ENCODE data around the gene GRAP2. TPM values are rescaled to one million over a fixed set of nuclear protein-coding genes. Genes with fewer than 3 reads are reported as not detected.
A peak's percentile ranks its signal among the peaks of the same experiment; 100 is the strongest.

Gene GRAP2
- total and polyA plus RNA-seq, 2 experiments from 2014 or later = 0.42 TPM; not detected in 1

DNA sequence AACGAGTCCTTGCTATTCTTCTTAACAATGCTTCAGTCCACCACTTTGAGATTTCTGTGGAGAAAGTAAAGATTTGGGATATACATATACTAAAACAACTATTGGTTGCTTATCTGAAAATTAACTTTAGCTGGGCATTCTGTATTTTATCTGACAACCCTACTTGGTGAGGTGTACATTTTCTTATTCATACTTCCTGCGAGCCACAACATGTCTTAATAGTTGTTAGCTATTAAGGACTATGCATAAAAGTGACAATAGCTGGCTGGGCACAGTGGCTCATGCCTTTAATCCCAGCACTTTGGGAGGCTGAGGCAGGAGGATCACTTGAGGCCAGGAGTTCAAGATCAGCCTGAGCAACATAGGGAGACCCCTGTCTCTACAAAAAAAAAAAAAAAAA, 31.3 kb downstream of the GRAP2 start (continued):
- TF ChIP-seq CREB1 (CRISPR knock-in tag; IDR thresholded peaks at IDR 0.05; ENCODE audit: low read depth) (no peak), JUNB (IDR thresholded peaks at IDR 0.05; ENCODE audit: unreplicated experiment) (no peak)

DNA sequence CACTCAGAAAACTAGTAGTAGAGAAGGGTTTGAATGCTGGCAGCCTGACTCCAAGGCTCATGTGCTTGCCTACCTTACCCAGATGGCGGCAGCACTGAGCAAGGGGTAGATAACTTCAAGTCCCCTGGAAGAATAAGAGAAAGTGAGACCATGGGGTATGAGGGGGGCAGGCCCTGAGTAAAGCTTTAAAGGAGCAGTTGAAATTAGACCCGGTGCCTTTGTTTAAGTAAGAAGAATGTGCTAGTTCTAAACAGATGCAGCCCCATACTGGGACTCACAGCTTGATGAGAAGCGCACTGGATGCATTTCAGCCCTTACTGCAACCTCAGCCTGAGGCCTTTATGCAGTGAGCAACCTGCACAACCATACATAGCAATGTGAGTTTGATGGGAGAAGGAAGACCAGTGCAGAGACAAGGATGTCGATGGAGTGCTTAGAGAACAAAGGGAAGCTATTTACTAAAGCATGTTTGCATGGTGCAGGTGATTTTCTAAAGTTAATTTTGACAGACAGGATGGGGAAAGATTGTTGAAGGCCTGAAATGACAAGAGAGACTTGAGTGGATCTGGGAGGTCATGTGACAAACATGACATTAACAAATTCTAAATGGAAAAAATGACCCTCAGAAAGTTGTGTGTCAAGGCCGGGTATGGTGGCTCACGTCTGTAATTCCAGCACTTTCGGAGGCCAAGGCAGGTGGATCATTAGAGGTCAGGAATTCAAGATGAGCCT, 32.2 kb downstream of the GRAP2 start:
- TF ChIP-seq POLR2AphosphoS5 (IDR thresholded peaks at IDR 0.05; ENCODE audit: low read depth) (no peak), CREB1 (CRISPR knock-in tag; IDR thresholded peaks at IDR 0.05; ENCODE audit: low read depth) (no peak), EZH2phosphoT487 (IDR thresholded peaks at IDR 0.05; ENCODE audit: unreplicated experiment) (no peak)
- TF ChIP-seq, protein P1, sequence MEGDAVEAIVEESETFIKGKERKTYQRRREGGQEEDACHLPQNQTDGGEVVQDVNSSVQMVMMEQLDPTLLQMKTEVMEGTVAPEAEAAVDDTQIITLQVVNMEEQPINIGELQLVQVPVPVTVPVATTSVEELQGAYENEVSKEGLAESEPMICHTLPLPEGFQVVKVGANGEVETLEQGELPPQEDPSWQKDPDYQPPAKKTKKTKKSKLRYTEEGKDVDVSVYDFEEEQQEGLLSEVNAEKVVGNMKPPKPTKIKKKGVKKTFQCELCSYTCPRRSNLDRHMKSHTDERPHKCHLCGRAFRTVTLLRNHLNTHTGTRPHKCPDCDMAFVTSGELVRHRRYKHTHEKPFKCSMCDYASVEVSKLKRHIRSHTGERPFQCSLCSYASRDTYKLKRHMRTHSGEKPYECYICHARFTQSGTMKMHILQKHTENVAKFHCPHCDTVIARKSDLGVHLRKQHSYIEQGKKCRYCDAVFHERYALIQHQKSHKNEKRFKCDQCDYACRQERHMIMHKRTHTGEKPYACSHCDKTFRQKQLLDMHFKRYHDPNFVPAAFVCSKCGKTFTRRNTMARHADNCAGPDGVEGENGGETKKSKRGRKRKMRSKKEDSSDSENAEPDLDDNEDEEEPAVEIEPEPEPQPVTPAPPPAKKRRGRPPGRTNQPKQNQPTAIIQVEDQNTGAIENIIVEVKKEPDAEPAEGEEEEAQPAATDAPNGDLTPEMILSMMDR (conservative IDR thresholded peaks at IDR 0.05; ENCODE audit: low read depth in 2 of 2) = peak; percentile 92 to 97
- TF ChIP-seq, protein P2, sequence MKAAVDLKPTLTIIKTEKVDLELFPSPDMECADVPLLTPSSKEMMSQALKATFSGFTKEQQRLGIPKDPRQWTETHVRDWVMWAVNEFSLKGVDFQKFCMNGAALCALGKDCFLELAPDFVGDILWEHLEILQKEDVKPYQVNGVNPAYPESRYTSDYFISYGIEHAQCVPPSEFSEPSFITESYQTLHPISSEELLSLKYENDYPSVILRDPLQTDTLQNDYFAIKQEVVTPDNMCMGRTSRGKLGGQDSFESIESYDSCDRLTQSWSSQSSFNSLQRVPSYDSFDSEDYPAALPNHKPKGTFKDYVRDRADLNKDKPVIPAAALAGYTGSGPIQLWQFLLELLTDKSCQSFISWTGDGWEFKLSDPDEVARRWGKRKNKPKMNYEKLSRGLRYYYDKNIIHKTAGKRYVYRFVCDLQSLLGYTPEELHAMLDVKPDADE (IDR thresholded peaks at IDR 0.05) = no peak
- no peak overlapping the region for H3K4me3 ChIP-seq
- H4K20me1 ChIP-seq (replicated peaks; ENCODE audit: insufficient read depth) = no peaks in the 10 kb centered on the region
- peak; percentile 95 for DNase-seq (ENCODE audit: low spot score)
- Mint-ChIP-seq H3K27ac (peak overlapping the region; percentile 25), H3K36me3 (ENCODE audit: low read depth) (no peaks in the 10 kb centered on the region), H3K9me3 (no peaks in the 10 kb centered on the region), H3K27me3 (ENCODE audit: insufficient read depth, low read depth, poor library complexity) (peaks cover 4% of the 10 kb centered on the region), H3K4me1 (peaks cover 38% of the 10 kb centered on the region), H3K4me3 (no peak overlapping the region; the same call in 2 of the 3 replicates)
- no peak overlapping the region for H3K27ac ChIP-seq (ENCODE audit: low read depth)
- peaks cover 22% of the 10 kb centered on the region for H3K4me1 ChIP-seq (ENCODE audit: insufficient read depth)
- H3F3A ChIP-seq (replicated peaks; ENCODE audit: low read depth) = no peaks in the 10 kb centered on the region
- no peak overlapping the region for H3K4me2 ChIP-seq
- no peaks in the 10 kb centered on the region for H3K36me3 ChIP-seq (ENCODE audit: insufficient read depth)
- H3K27me3 ChIP-seq (ENCODE audit: insufficient read depth) = no peaks in the 10 kb centered on the region
- no peak overlapping the region for H2AFZ ChIP-seq
- ATAC-seq = peak; percentile 97
- no peaks in the 10 kb centered on the region for H3K79me2 ChIP-seq (replicated peaks; ENCODE audit: insufficient read depth)
- H3K9me2 ChIP-seq (ENCODE audit: insufficient read depth) = no peaks in the 10 kb centered on the region

DNA sequence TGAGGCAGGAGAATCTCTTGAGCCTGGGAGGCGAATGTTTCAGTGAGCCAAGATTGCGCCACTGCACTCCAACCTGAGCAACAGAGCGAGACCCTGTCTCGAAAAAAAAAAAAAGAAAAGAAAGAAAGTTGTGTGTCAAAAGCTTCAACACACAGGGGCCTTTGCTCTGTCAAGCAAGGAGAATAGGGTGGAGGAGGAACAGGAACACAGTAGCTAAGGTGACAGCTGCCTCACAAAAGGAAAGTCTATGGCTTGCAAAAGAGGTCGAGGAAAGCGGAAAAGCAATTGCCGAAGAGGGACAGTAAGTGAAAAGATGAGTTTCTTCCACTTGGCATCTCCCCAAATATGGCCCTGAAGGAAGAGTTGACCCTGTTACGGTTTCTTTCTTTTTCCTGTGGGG, 32.9 kb downstream of the GRAP2 start:
- no peaks in the 10 kb centered on the region for H3K36me3 Mint-ChIP-seq (ENCODE audit: low read depth)
- Histone ChIP-seq H3K4me1 (ENCODE audit: insufficient read depth) (peaks cover 22% of the 10 kb centered on the region), H3K4me2 (no peak overlapping the region), H4K20me1 (replicated peaks; ENCODE audit: insufficient read depth) (no peaks in the 10 kb centered on the region), H2AFZ (no peak overlapping the region), H3F3A (replicated peaks; ENCODE audit: low read depth) (no peaks in the 10 kb centered on the region), H3K9me2 (ENCODE audit: insufficient read depth) (no peaks in the 10 kb centered on the region), H3K79me2 (replicated peaks; ENCODE audit: insufficient read depth) (no peaks in the 10 kb centered on the region), H3K27ac (ENCODE audit: low read depth) (no peak overlapping the region), H3K36me3 (ENCODE audit: insufficient read depth) (no peaks in the 10 kb centered on the region), H3K27me3 (ENCODE audit: insufficient read depth) (no peaks in the 10 kb centered on the region), H3K4me3 (no peak overlapping the region)
- no peak overlapping the region for H3K4me3 Mint-ChIP-seq
- DNase-seq (ENCODE audit: low spot score) = no peak
- no peak for ATAC-seq
- no peak overlapping the region for H3K27ac Mint-ChIP-seq
- H3K9me3 Mint-ChIP-seq = no peaks in the 10 kb centered on the region
- peaks cover 4% of the 10 kb centered on the region for H3K27me3 Mint-ChIP-seq (ENCODE audit: insufficient read depth, low read depth, poor library complexity)
- peaks cover 40% of the 10 kb centered on the region for H3K4me1 Mint-ChIP-seq
- TF ChIP-seq STAT1 (IDR thresholded peaks at IDR 0.05; ENCODE audit: unreplicated experiment) = no peak
- no peak for TF ChIP-seq POLR2AphosphoS5 (IDR thresholded peaks at IDR 0.05; ENCODE audit: low read depth)
- TF ChIP-seq, protein P3, sequence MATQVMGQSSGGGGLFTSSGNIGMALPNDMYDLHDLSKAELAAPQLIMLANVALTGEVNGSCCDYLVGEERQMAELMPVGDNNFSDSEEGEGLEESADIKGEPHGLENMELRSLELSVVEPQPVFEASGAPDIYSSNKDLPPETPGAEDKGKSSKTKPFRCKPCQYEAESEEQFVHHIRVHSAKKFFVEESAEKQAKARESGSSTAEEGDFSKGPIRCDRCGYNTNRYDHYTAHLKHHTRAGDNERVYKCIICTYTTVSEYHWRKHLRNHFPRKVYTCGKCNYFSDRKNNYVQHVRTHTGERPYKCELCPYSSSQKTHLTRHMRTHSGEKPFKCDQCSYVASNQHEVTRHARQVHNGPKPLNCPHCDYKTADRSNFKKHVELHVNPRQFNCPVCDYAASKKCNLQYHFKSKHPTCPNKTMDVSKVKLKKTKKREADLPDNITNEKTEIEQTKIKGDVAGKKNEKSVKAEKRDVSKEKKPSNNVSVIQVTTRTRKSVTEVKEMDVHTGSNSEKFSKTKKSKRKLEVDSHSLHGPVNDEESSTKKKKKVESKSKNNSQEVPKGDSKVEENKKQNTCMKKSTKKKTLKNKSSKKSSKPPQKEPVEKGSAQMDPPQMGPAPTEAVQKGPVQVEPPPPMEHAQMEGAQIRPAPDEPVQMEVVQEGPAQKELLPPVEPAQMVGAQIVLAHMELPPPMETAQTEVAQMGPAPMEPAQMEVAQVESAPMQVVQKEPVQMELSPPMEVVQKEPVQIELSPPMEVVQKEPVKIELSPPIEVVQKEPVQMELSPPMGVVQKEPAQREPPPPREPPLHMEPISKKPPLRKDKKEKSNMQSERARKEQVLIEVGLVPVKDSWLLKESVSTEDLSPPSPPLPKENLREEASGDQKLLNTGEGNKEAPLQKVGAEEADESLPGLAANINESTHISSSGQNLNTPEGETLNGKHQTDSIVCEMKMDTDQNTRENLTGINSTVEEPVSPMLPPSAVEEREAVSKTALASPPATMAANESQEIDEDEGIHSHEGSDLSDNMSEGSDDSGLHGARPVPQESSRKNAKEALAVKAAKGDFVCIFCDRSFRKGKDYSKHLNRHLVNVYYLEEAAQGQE (IDR thresholded peaks at IDR 0.05; ENCODE audit: unreplicated experiment) = no peak
- no peak for TF ChIP-seq NANOG (IDR thresholded peaks at IDR 0.05; ENCODE audit: borderline replicate concordance)
- no peak for TF ChIP-seq JUNB (IDR thresholded peaks at IDR 0.05; ENCODE audit: unreplicated experiment)
- TF ChIP-seq, protein P2 (IDR thresholded peaks at IDR 0.05) = no peak
- no peak for TF ChIP-seq ZNF331 (CRISPR knock-in tag; IDR thresholded peaks at IDR 0.05; ENCODE audit: low read depth)
- no peak for TF ChIP-seq EZH2 (IDR thresholded peaks at IDR 0.05; ENCODE audit: low read depth, unreplicated experiment)
